Neuron (in vitro differentiated cells): ENCODE data around the gene GASK1B.

Experiments
- H2AFZ ChIP-seq: one replicate; pipeline ENCODE4 v1.6.1; 2013; ENCODE audit warnings: low read depth, mild to moderate bottlenecking, inconsistent platforms, low read length, moderate library complexity
- H3K27me3 ChIP-seq: one replicate; pipeline ENCODE4 v1.6.1; 2013; ENCODE audit warnings: low read length; ENCODE audit not compliant: insufficient read depth
- H3K36me3 ChIP-seq: one replicate; pipeline ENCODE4 v1.6.1; 2013; ENCODE audit warnings: low read length; ENCODE audit not compliant: insufficient read depth
- H3K4me1 ChIP-seq: one replicate; pipeline ENCODE4 v1.6.1; 2013; ENCODE audit warnings: low read length; ENCODE audit not compliant: insufficient read depth
- H3K4me3 ChIP-seq: 2 replicates; pipeline ENCODE4 v1.5.1; 2013; ENCODE audit warnings: mild to moderate bottlenecking, low read length, moderate library complexity
- H3K9me3 ChIP-seq: one replicate; pipeline ENCODE4 v1.6.1; 2013; ENCODE audit warnings: low read length

Gene GASK1B

GRCh38 chr4:158176108-158176507 is 3.3 kb upstream of the GASK1B start:
- Histone ChIP-seq H3K27me3 (no peaks in the 10 kb centered on the region), H3K4me3 (no peak overlapping the region), H3K36me3 (no peaks in the 10 kb centered on the region), H2AFZ (no peak overlapping the region), H3K9me3 (no peaks in the 10 kb centered on the region), H3K4me1 (peaks cover 12% of the 10 kb centered on the region)

GRCh38 chr4:158170691-158171561 is 1.9 kb downstream of the GASK1B start:
- no peaks in the 10 kb centered on the region for H3K36me3 ChIP-seq
- no peaks in the 10 kb centered on the region for H3K27me3 ChIP-seq
- H3K4me1 ChIP-seq, result peaks cover 12% of the 10 kb centered on the region
- no peak overlapping the region for H3K4me3 ChIP-seq
- no peak overlapping the region for H2AFZ ChIP-seq
- H3K9me3 ChIP-seq, result no peaks in the 10 kb centered on the region

- no peak overlapping the region for H3K4me3 ChIP-seq
These were observed 2.7 kb downstream of the GASK1B start for GRCh38 chr4:158169931-158170690.

GRCh38 chr4:158169506-158169905 is 3.3 kb downstream of the GASK1B start:
- H3K36me3 ChIP-seq, result no peaks in the 10 kb centered on the region
- no peaks in the 10 kb centered on the region for H3K27me3 ChIP-seq
- H3K9me3 ChIP-seq, result no peaks in the 10 kb centered on the region
- H3K4me1 ChIP-seq, result peaks cover 14% of the 10 kb centered on the region
- no peak overlapping the region for H3K4me3 ChIP-seq
- H2AFZ ChIP-seq, result no peak overlapping the region

More at GRCh38 chr4:158169931-158170690, 2.7 kb downstream of the GASK1B start:
- H2AFZ ChIP-seq, result no peak overlapping the region
- peaks cover 12% of the 10 kb centered on the region for H3K4me1 ChIP-seq
- H3K27me3 ChIP-seq, result no peaks in the 10 kb centered on the region
- no peaks in the 10 kb centered on the region for H3K9me3 ChIP-seq
- H3K36me3 ChIP-seq, result no peaks in the 10 kb centered on the region

GRCh38 chr4:158168606-158169005 is 4.2 kb downstream of the GASK1B start:
- no peaks in the 10 kb centered on the region for H3K27me3 ChIP-seq
- H2AFZ ChIP-seq, result no peak overlapping the region
- peaks cover 15% of the 10 kb centered on the region for H3K4me1 ChIP-seq
- H3K36me3 ChIP-seq, result no peaks in the 10 kb centered on the region
- no peaks in the 10 kb centered on the region for H3K9me3 ChIP-seq
- no peak overlapping the region for H3K4me3 ChIP-seq

GRCh38 chr4:158166701-158167100 is 6.1 kb downstream of the GASK1B start:
- H2AFZ ChIP-seq, result no peak overlapping the region
- no peaks in the 10 kb centered on the region for H3K36me3 ChIP-seq
- no peaks in the 10 kb centered on the region for H3K27me3 ChIP-seq
- no peaks in the 10 kb centered on the region for H3K9me3 ChIP-seq
- no peak overlapping the region for H3K4me3 ChIP-seq
- peaks cover 4% of the 10 kb centered on the region for H3K4me1 ChIP-seq

- Histone ChIP-seq H3K27me3 (no peaks in the 10 kb centered on the region), H3K4me3 (no peak overlapping the region), H3K4me1 (peaks cover 8% of the 10 kb centered on the region), H2AFZ (no peak overlapping the region), H3K9me3 (no peaks in the 10 kb centered on the region), H3K36me3 (no peaks in the 10 kb centered on the region)
These were observed 8.0 kb downstream of the GASK1B start for GRCh38 chr4:158164768-158165213.

- H3K4me1 ChIP-seq, result peaks cover 8% of the 10 kb centered on the region
- H3K36me3 ChIP-seq, result no peaks in the 10 kb centered on the region
- no peaks in the 10 kb centered on the region for H3K27me3 ChIP-seq
- no peak overlapping the region for H3K4me3 ChIP-seq
- no peaks in the 10 kb centered on the region for H3K9me3 ChIP-seq
- no peak overlapping the region for H2AFZ ChIP-seq
These were observed 8.7 kb downstream of the GASK1B start for GRCh38 chr4:158163941-158164767.

- Histone ChIP-seq H3K4me3 (no peak overlapping the region), H3K27me3 (no peaks in the 10 kb centered on the region), H3K9me3 (no peaks in the 10 kb centered on the region), H2AFZ (no peak overlapping the region), H3K36me3 (no peaks in the 10 kb centered on the region), H3K4me1 (peaks cover 8% of the 10 kb centered on the region)
These were observed 10.2 kb downstream of the GASK1B start for GRCh38 chr4:158162631-158163030.

- Histone ChIP-seq H3K4me3 (no peak overlapping the region), H3K4me1 (peaks cover 8% of the 10 kb centered on the region), H3K27me3 (no peaks in the 10 kb centered on the region), H3K36me3 (no peaks in the 10 kb centered on the region), H3K9me3 (no peaks in the 10 kb centered on the region), H2AFZ (no peak overlapping the region)
These were observed 11.1 kb downstream of the GASK1B start for GRCh38 chr4:158161551-158162354.

- Histone ChIP-seq H3K9me3 (no peaks in the 10 kb centered on the region), H3K36me3 (no peaks in the 10 kb centered on the region)
These were observed 13.1 kb downstream of the GASK1B start for GRCh38 chr4:158159718-158160094.

GRCh38 chr4:158159054-158159717 is 13.6 kb downstream of the GASK1B start:
- Histone ChIP-seq H3K4me3 (no peak overlapping the region), H2AFZ (no peak overlapping the region), H3K9me3 (no peaks in the 10 kb centered on the region), H3K4me1 (peaks cover 4% of the 10 kb centered on the region), H3K27me3 (no peaks in the 10 kb centered on the region), H3K36me3 (no peaks in the 10 kb centered on the region)

More at GRCh38 chr4:158159718-158160094, 13.1 kb downstream of the GASK1B start:
- no peak overlapping the region for H3K4me3 ChIP-seq
- no peaks in the 10 kb centered on the region for H3K27me3 ChIP-seq
- H3K4me1 ChIP-seq, result peaks cover 7% of the 10 kb centered on the region
- no peak overlapping the region for H2AFZ ChIP-seq
